Measurements from ENCODE around the gene PEX19.
A peak's percentile ranks its signal among the peaks of the same experiment; 100 is the strongest.

Gene PEX19

GRCh38 chr1:160277987-160278386, 6.9 kb downstream of the PEX19 start:
- DNase-seq (ENCODE audit: low read depth), result no peak

- no peak for DNase-seq (ENCODE audit: low read depth)
Observed at GRCh38 chr1:160277330-160277729, 7.6 kb downstream of the PEX19 start.

- DNase-seq (ENCODE audit: low read depth), result no peak
Observed at GRCh38 chr1:160271025-160271424, 13.9 kb downstream of the PEX19 start.

- no peak for DNase-seq (ENCODE audit: low read depth)
Observed at GRCh38 chr1:160267284-160267991, 17.5 kb downstream of the PEX19 start.

- DNase-seq (ENCODE audit: low read depth), result no peak
Observed at GRCh38 chr1:160264795-160265307, 20.1 kb downstream of the PEX19 start.

GRCh38 chr1:160261893-160262794, 22.8 kb downstream of the PEX19 start, which contains the start of gene DCAF8:
Gene DCAF8 (minus strand): TSS chr1:160262549. CDS start chr1:160244008, 18,541 bp downstream.
- peak; percentile 97 for DNase-seq (ENCODE audit: low read depth)

- DNase-seq (ENCODE audit: low read depth), result peak; percentile 47
Observed at GRCh38 chr1:160261556-160261892, 23.4 kb downstream of the PEX19 start.

GRCh38 chr1:160260406-160261382, 24.2 kb downstream of the PEX19 start:
- DNase-seq (ENCODE audit: low read depth), result no peak

- DNase-seq (ENCODE audit: low read depth), result no peak
Observed at GRCh38 chr1:160258177-160258798, 26.6 kb downstream of the PEX19 start.

- DNase-seq (ENCODE audit: low read depth), result no peak
Observed at GRCh38 chr1:160257411-160258015, 27.4 kb downstream of the PEX19 start.

GRCh38 chr1:160256396-160257046, 28.4 kb downstream of the PEX19 start:
- no peak for DNase-seq (ENCODE audit: low read depth)

GRCh38 chr1:160255781-160256300, 29.1 kb downstream of the PEX19 start:
- no peak for DNase-seq (ENCODE audit: low read depth)

GRCh38 chr1:160251687-160252526, 33.0 kb downstream of the PEX19 start:
- peak; percentile 14 for DNase-seq (ENCODE audit: low read depth)

- no peak for DNase-seq (ENCODE audit: low read depth)
Observed at GRCh38 chr1:160251011-160251410, 33.9 kb downstream of the PEX19 start.

- DNase-seq (ENCODE audit: low read depth), result no peak
Observed at GRCh38 chr1:160247053-160247452, 37.9 kb downstream of the PEX19 start.

GRCh38 chr1:160245434-160245833, 39.5 kb downstream of the PEX19 start:
- no peak for DNase-seq (ENCODE audit: low read depth)

- no peak for DNase-seq (ENCODE audit: low read depth)
Observed at GRCh38 chr1:160244209-160244608, 40.7 kb downstream of the PEX19 start.

GRCh38 chr1:160243767-160244166, 41.2 kb downstream of the PEX19 start:
- DNase-seq (ENCODE audit: low read depth), result no peak

All from activated T-cell treated with anti-CD3 and anti-CD28 coated beads for 48 hours (primary cell).